NOMO-1 treated with DMSO at 0.1 percent for 48 hours (cell line): ENCODE measurements around the gene FADS6.
"Not testable (repeated sequence)": the region's sequence is repeated elsewhere in the genome, so short reads cannot be mapped to it uniquely, and the experiment has no call there.

ENCODE experiments used
- DNase-seq: peaks from one replicate; lab custom pipeline; 2025; ENCODE audit not compliant: unreplicated experiment; lab: John Stamatoyannopoulos, UW

FADS6 gene

DNA sequence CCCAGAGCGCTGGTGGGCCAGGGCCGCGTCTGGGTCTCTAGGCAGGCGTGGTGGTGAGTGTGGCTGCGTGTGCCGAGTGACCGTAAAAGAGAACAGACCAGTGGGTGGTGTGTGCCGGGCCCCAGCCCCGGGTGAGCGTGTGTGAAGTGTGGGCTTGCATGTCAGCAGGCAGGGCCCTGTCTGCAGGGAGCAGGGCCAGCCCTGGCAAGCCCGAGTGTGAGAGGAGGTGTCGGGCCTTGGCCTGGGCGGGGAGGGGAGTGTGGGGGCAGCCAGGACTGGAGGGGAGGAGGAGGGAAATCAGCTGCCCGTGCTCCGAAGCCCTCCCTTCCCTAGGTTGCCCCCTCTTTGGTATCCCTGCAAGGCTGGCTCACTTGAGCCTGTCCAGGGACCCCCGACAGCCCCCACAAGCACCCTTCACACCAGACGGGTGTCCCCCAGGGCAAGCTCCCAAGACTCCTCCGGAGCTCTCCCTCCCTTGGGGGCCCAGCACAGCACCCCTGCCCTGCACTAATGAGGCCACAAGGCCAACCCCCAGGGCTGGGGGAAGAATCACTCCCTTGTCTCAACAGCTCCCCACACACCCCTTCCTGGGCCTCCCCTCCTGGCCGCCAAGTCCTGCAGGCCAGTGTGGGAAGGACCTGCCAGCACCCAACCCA, 27.7 kb upstream of the FADS6 start:
- DNase-seq, result no peak

DNA sequence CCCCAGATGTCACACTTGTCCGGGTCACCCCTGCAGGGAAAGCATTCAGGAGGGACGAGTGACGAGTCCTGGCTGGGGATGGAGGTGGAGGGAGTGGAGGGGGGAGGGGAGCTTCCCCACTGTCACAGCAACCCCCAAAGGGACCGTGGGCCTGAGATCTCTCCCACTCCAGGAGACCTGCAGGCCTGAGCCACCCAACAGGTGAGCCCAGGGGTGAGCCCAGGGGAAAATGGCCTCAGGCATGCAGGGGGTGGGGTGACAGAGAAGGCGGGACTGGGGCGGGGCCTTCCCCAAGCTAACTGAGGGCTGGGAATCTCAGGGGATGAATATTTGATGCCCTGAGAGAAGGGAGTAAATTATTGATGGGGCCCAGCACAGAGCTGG, 27.2 kb upstream of the FADS6 start:
- no peak for DNase-seq

DNA sequence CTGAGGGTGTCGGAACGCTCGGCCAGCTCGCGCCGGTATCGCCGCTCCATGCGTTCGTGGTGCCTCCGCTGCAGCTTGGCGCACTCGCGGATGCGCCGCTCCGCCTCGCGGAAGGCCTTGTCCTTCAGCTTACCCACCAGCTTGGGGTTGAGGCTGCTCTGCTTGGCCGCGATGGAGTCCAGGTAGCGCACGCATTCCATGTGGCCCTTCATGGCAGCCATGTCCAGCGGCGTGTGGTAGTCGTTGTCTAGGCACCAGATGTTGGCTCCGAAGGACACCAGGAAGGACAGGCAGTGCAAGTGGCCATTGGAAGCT, 26.8 kb upstream of the FADS6 start:
- DNase-seq, result no peak

DNA sequence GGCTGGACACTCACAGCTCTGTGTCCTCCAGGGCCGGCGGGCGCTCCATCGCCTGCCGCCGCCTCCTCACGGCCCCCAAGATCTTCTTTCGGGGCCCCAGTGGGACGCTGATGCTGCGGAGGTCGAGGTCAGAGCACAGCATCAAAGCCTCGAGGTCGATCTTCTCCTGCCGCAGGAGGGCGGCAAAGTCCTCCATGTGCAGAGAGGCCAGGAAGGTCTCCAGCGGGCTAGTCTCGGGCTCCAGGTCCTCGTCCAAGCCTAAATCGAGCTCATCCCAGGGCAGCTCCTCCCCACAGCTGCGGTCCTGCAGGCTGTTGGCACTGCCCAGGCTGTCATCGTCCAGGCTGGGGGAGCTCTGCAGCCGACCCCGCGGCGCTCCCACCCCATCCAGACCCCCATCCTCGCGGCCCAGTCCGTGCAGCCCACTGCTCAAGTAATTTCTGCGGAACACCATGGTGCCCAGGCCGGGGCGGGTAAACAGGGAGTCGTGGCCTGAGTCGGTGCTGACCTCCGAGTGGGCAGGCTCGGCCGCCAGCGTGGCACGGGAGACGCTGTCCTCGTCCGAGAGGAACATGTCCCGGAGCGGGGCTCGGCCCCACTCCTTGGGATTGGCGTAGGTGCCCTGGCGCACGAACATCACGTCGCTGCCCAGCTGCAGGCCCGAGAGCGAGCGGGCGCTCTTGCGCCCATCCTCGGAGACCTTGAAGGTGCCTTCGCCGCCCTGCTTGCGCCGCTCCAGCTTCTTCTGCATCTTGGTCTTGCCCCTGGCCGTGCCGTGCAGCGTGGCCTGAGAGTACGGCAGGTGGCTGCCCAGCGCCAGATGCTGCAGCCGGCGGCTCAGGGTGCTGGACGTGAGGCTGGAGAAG, 26.2 kb upstream of the FADS6 start:
- no peak for DNase-seq

DNA sequence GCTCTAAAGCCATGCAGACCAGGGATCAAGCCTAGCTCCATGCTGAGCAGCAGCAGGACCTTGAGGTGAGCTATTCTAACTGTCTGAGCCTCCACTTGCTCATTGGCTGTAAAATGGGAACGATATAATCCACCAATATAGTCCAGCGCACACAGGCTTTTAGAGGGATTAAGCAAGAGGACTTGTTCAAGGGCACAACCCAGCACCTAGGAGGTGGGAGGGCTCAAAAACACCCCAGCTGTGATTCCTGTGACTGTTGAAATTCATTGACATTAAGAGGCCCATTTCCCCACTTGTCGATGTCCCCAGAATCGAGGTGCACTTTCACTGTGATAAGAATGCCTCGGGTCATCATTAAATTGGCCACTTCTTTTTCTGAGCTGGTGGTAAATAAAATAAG, 25.5 kb upstream of the FADS6 start:
- no peak for DNase-seq

DNA sequence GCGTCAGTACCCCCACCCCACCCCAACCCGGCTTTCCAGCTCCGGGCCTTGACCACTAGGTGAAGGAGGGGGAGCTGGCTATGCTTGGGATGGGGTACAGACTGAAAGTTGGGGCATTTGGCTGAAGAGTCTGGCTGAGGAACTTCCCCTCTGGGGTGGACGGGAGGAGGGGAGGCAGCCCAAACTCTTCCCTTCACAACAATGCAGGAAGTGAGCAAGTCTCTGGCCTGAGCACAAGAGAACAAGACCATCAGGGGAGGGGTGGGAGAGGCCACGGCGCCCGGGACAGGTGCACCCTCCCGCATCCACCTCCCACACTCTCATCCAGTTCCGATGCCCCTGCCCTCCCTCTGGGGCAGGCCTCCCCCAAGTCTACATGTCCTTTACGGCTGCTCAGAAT, 24.0 kb upstream of the FADS6 start:
- DNase-seq, result peak; percentile 72

DNA sequence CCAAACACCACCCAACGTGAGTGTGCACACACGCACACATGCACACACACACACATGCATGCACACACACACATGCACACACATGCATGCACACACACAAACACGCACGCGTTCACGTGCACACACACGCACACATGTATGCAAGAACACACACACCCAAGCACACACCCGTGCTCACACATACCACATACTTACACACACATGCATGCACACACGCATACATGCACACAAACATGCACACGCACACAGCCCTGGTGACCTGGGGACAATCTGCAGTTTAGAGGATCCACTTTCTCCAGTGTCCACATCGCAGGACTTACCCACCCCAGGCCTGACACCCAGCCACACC, 23.4 kb upstream of the FADS6 start:
- no peak for DNase-seq

DNA sequence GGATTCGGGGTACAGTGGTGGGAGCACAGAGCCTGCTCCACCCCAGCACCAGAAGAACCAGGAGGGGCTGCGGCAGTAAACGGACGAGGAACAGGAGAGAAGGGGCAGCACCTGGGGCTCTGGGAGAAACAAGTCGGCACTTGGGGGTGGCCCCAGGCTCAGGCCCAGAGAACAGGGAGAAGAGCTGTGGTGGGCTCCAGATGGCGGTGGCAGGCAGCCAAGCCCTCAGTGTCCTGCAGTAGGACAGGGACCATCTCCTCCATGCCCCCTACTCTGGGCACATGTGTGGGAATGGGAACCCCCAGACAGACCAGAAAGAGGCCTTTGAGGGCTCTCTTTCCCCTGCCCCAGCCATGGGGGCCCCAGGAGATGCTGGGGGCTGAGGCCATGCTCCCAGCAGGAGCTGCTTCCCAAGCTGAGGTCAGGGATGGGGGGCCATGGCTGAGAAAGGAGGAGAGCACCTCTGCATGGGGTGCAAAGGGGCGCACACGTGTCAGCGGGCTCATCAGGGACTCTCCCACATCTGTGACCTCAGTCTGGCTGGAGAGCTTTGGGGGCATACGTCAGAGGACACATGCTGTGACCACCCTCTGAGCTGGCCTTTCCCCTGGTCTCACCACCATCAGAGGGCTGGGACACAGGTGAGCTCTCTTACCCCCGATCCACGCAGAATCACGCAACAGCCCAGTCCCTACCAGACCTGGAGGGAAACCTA, 22.9 kb upstream of the FADS6 start:
- DNase-seq, result no peak

DNA sequence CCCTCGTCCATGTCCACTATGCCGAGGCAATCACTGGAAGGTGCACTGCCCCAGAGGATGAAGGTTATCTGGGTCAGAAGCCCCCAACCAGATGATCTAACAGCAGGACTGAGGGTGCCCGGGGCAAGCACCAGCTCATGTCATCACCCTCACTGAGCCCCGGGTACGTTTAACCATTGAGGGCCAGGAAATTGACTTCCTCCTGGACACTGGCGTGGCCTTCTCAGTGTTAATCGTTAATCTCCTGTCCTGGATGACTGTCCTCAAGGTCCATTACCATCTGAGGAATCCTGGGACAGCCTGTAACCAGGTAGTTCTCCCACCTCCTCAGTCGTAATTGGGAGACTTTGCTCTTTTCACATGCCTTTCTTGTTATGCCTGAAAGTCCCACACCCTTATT, 18.0 kb upstream of the FADS6 start:
- DNase-seq, result not testable (repeated sequence)

DNA sequence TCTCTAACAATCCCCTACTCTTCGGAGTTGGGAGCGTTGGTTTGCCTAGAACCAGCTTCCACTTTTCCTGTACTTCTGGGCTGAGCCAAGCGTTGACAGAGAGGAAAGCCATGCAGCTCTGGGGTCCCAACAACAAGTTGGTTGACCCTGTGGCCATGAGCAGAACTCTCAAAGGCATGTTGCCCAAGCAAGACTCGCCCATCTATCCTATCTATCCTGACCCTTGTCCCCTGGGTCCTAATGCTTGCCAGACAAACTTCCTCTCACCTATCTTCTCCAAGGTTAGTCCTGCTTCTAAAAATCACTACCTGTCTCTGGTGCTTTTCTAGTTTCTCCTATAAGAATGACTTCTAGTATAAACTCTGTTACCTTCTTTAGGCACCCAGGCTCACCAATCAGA, 15.7 kb upstream of the FADS6 start:
- DNase-seq, result not testable (repeated sequence)

DNA sequence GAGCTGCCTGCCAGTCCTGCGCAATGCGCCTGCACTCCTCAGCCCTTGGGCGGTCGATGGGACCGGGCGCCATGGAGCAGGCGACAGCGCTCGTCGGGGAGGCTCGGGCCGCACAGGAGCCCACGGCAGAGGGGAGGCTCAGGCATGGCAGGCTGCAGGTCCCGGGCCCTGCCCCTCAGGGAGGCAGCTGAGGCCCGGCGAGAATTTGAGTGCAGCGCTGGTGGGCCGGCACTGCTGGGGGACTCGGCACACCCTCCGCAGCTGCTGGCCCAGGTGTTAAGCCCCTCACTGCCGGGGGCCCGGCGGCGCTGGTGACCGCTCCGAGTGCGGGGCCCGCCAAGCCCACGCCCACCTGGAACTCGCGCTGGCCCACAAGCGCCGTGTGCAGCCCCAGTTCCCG, 13.6 kb upstream of the FADS6 start:
- DNase-seq, result no peak

DNA sequence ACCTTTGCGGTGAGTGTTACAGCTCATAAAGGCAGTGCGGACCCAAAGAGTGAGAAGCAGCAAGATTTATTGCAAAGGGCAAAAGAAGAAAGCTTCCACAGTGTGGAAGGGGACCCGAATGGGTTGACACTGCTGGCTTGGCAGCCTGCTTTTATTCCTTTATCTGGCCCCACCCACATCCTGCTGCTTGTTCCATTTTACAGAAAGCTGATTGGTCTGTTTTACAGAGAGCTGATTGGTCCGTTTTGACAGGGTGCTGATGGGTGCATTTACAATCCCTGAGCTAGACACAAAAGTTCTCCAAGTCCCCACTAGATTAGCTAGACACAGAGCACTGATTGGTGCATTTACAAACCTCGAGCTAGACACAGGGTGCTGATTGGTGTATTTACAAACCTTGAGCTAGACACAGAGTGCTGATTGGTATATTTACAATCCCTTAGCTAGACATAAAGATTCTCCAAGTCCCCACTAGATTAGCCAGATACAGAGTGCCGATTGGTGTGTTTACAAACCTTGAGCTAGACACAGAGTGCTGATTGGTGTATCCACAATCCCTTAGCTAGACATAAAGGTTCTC, 12.9 kb upstream of the FADS6 start:
- not testable (repeated sequence) for DNase-seq

DNA sequence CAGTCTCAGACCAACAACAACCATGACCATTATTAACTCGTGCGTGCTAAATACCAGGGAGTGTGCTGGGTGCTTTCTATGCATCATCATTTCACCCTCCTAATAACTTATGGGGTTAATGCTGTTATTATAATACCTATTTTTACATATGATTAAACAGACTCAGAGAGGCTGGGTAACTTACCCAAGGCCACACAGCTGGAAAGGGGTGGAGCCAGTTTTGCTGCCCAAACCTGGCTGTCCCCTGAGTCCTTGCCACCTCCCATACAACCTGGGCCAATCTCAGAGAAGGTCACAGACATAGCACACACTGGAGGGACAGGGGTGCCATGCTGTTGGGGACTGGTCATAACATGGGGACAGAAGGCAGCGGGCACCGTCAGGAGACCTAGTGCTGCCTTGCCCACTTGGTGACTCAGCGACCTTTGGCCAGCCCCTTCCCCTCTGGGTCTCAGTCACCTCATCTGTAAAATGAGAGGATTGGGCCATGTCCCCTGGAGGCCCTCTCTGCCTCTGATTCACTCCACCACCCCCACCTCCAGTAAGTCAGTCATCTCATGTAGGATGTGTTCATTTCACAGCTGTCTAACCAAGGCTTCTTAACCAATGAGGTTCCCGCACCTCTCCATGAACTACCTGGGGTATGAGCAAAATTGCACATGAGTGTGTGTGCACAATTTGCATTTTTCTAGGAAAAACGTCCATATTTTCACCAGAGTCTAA, 11.4 kb upstream of the FADS6 start:
- DNase-seq, result no peak

DNA sequence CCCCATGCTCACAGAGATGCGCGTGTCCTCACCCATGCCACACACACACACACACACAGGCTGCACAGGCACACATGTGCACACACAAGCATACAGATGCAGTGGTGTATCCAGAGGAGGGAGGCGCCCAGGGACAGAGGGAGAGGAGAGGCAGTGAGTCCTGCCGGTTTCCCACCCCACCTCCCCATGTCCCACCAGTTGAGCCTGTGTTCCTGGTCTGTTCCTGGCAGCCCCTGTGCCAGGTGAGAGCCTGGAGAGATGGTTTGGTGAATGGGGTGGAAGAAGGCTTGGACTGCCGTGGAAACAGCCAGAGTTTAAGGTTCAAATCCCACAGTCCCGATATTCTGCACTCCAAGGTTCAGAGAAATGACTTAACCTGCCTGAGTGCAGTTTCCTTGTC, 10.2 kb upstream of the FADS6 start:
- DNase-seq, result no peak

DNA sequence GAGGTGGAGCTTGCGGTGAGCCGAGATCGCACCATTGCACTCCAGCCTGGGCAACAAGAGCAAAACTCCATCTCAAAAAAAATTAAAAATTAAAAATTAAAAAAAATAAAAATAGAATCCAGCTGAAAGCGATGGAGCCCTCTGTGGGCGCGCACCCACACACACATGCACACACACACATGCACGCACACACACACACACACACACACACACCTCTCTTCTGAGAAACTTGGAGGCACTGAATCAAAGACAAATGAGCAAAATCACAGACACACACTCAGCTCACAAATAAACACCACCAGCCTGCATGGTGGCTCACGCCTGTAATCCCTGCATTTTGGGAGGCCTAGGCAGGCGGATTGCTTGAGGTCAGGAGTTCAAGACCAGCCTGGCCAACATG, 9.6 kb upstream of the FADS6 start:
- DNase-seq, result no peak

DNA sequence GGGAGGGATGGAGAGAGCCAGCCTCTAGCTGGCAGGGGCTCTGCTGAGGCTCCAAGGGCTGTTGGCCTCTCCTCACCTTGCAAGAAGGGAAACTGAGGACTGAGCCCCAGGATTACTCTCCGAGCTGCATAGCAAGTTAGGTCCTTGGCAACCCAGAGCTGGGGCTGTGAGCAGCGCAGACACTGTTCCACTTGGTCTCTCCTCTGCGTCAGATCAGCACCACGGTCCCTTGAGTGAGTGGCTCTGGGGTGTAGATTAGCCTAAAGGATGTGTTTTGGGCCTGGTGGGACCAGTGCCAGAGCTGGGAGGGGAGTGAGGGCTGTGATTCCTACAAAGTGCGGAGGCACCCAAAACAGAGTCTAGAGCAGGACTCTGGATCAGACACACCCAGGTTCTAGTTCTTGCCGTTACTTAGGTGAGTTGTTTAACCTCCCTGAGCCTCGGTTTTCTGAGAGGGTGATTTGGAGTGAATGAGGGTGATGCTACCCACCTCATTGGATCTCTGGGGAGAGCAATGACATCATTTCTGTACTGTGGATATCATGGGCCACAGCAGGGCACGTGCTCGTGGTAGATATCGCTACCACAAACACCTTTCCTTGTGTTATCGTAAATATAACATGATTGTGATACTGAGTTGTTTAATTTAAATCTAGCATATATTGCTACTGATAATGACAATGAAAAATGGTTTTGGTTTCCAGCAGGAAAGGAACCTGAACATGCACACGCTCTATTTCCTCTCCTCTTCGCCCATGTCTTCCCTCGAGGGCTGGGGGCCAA, 8.1 kb upstream of the FADS6 start:
- DNase-seq, result no peak

DNA sequence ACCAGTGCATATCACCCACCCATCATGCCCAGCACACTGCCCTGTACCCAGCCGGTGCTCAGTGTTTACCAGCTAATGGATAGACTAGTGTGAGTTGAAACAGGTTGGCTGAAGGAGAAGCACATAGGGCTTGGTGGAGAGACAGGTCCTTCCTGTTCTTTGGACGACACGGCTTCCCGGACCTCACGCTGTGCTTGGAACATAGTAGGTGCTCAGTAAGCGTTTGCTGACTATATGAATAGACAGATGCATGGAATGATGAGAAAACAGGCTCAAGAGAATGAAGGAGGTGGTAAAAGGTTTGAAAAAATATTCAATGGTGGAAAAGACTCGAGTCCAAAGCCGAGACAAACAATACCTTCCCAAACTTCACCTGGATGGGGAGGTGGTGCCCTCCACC, 6.8 kb upstream of the FADS6 start:
- DNase-seq, result no peak

DNA sequence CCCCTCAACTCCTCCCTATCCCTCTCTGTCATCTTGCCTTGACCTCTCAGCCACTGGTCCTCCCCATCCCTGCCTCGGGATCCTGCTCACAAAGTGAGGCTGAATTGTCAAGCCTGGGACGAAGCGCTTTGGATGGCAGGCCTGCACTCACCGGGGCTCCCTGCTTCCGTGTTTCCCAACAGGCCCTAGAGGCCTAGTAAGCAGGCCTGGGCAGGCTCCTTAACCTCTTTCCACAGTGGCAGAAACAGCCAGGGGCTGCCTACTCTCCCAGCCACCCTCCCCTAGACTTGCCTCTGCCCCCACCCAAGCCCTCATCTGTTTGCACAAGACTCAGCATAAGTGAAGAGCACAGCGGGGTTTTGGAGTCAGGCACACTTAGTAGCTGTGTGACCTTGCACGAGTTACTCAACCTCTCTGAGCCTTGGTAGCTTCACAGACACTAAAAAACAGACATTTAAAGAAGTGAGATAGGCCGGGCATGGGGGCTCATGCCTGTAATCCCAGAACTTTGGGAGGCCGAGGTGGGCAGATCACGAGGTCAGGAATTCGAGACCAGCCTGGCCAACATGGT, 5.0 kb upstream of the FADS6 start:
- no peak for DNase-seq

DNA sequence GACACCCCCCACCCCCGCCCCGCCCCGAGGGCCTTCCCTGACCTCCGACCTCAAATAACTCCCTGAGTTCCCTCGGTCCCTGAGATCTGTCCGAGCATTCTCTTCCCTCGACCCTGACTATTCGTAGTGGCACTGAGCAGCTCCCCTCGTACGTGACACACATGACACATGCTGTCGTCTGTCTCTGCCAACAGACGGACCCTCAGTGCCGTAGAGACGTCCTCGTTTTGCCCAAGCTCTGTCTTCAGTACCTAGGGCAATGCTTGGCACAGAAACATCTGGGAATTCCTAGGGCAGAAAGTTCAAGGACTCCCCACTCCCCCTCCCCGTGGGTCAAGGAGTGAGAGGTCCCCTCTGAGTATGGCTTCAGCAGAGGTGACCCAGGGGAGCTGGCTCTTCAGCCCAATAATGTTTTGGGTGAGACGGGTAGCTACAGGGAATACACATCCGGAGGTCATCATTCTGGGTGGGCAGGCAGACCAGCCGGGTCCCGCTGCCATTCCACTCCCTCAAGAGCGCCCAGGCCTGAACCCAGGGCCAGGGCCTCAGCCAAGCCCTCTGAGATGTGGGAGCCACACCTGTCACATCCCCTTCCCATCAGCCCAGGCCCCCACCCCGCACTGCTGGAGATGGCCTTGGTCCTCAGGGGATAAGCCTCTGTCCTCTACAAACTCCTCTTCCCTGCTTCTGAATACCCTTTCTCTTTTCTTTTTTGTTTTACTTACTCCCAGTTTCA, 671 bp upstream of the FADS6 start:
- DNase-seq, result no peak
